Left lung (tissue), 10 donors: ENCODE data around the gene HTR4. TPM values are rescaled to one million over a fixed set of nuclear protein-coding genes. Genes with fewer than 3 reads are reported as not detected.
"Not testable (repeated sequence)": the region's sequence is repeated elsewhere in the genome, so short reads cannot be mapped to it uniquely, and the experiment has no call there.

Experiments used
- ATAC-seq: fragments of 200-7000 bp; cut with Tn5 transposase; one replicate; pipeline ENCODE4 v1.9.1; 2020; ENCODE audit warnings: moderate library complexity
- DNase-seq, 4 donors: peaks; one replicate each; pipeline ENCODE4 v3.0.0-alpha.2; 2013 to 2020
- H3K27ac ChIP-seq, 2 donors: fragments of 200-600 bp; sonication (generic) in 1 of 2; one replicate each; pipeline versions ENCODE4 v1.5.0 to v1.8.0; 2020 to 2021
- H3K27me3 ChIP-seq, 2 donors: fragments of 200-600 bp; sonication (generic) in 1 of 2; one replicate each; pipeline versions ENCODE4 v1.5.0 to v1.8.0; 2020 to 2021
- H3K36me3 ChIP-seq, 2 donors: fragments of 200-600 bp; sonication (generic) in 1 of 2; one replicate each; pipeline versions ENCODE4 v1.5.0 to v1.8.0; 2020 to 2021
- H3K4me1 ChIP-seq, 2 donors: fragments of 200-600 bp; one replicate each; pipeline ENCODE4 v1.8.0; 2021
- H3K4me3 ChIP-seq, 2 donors: fragments of 200-600 bp; sonication (generic) in 1 of 2; one replicate each; pipeline versions ENCODE4 v1.5.0 to v1.8.0; 2020 to 2021; ENCODE audit warnings: mild to moderate bottlenecking in 1 of 2
- H3K9me3 ChIP-seq, 2 donors: fragments of 200-600 bp; sonication (generic) in 1 of 2; one replicate each; pipeline versions ENCODE4 v1.5.0 to v1.8.0; 2020 to 2021
- CTCF ChIP-seq, 2 donors: fragments of 200-600 bp; sonication (generic) in 1 of 2; IDR thresholded peaks; one replicate each; pipeline versions ENCODE4 v1.5.0 to v1.8.0; 2021; ENCODE audit warnings: antibody characterized with exemption in 2 of 2
- intact Hi-C, 2 donors: fragments of 100-400 bp; cut with DNase I; formaldehyde crosslinking; loops; one replicate each; pipeline versions ENCODE4 v1.11.2 to v1.14.2; 2022
- polyA plus RNA-seq, 6 donors: library from polyadenylated mRNA; unstranded; fragments of 120-200 nt; gene quantifications; one replicate each; pipeline ENCODE4 v1.2.1, GENCODE V29; 2013; ENCODE audit not compliant: insufficient read length in 6 of 6
- total RNA-seq, 2 donors: library from RNA; stranded (reverse); fragmentation: NEBNext Ultra II Directional; extraction: Animal tissue kit (Norgen Biotek cat#: 25700); gene quantifications; one replicate each; pipeline ENCODE4 v1.2.1, GENCODE V29; 2021
- donor health status: DM: no; HTN: yes; CAD: no.
- donor health status: DM: no; HTN: no; CAD: no.

HTR4 gene
- total and polyA plus RNA-seq, 8 donors: 0.38 to 1.5 (median 0.76) TPM; not detected in 2

GRCh38 chr5:148535190-148535589 lies 119.1 kb downstream of the HTR4 start:
- DNase-seq (no peak), ATAC-seq (no peak)
- H3K36me3 ChIP-seq: no peaks in the 10 kb centered on the region
- H3K4me1 ChIP-seq: no peaks in the 10 kb centered on the region
- no peak for TF ChIP-seq CTCF (IDR thresholded peaks at IDR 0.05)
- H3K4me3 ChIP-seq: no peak overlapping the region
- H3K9me3 ChIP-seq: peaks cover 0 to 13% of the 10 kb centered on the region in 2 donors
- H3K27me3 ChIP-seq: no peaks in the 10 kb centered on the region
- intact Hi-C loops: no loop called here
- H3K27ac ChIP-seq: no peak overlapping the region

GRCh38 chr5:148532969-148533670 lies 121.2 kb downstream of the HTR4 start:
- no peak for ATAC-seq
- H3K4me3 ChIP-seq: no peak overlapping the region
- TF ChIP-seq CTCF (IDR thresholded peaks at IDR 0.05): no peak
- no peak overlapping the region for H3K27ac ChIP-seq
- peaks cover 0 to 27% of the 10 kb centered on the region in 2 donors for H3K9me3 ChIP-seq
- H3K4me1 ChIP-seq: no peaks in the 10 kb centered on the region
- intact Hi-C loops: no loop called here
- no peaks in the 10 kb centered on the region for H3K36me3 ChIP-seq
- H3K27me3 ChIP-seq: no peaks in the 10 kb centered on the region
- no peak for DNase-seq

GRCh38 chr5:148529450-148529849 lies 124.9 kb downstream of the HTR4 start:
- H3K36me3 ChIP-seq, H3K4me1 ChIP-seq, H3K27ac ChIP-seq, DNase-seq, ATAC-seq, intact Hi-C loops, H3K4me3 ChIP-seq, H3K27me3 ChIP-seq: not testable (repeated sequence)
- peaks cover 0 to 20% of the 10 kb centered on the region in 2 donors for H3K9me3 ChIP-seq

GRCh38 chr5:148524721-148525120 lies 129.6 kb downstream of the HTR4 start:
- DNase-seq (no peak), ATAC-seq (no peak)
- Histone ChIP-seq H3K36me3 (no peaks in the 10 kb centered on the region), H3K27ac (no peak overlapping the region), H3K4me3 (no peak overlapping the region), H3K4me1 (no peaks in the 10 kb centered on the region), H3K27me3 (no peaks in the 10 kb centered on the region), H3K9me3 (peaks cover 0 to 9% of the 10 kb centered on the region in 2 donors)
- intact Hi-C loops: no loop called here
- TF ChIP-seq CTCF (IDR thresholded peaks at IDR 0.05): no peak

- intact Hi-C loops: no loop called here
- H3K4me1 ChIP-seq: no peaks in the 10 kb centered on the region
- DNase-seq (no peak), ATAC-seq (no peak)
- H3K27me3 ChIP-seq: no peaks in the 10 kb centered on the region
- TF ChIP-seq CTCF (IDR thresholded peaks at IDR 0.05): no peak
- H3K4me3 ChIP-seq: no peak overlapping the region
- no peak overlapping the region for H3K27ac ChIP-seq
- no peaks in the 10 kb centered on the region for H3K36me3 ChIP-seq
- H3K9me3 ChIP-seq: no peaks in the 10 kb centered on the region
Observed at GRCh38 chr5:148523139-148523538, 131.2 kb downstream of the HTR4 start.

GRCh38 chr5:148515460-148515859 lies 138.9 kb downstream of the HTR4 start:
- intact Hi-C loops: no loop called here
- TF ChIP-seq CTCF (IDR thresholded peaks at IDR 0.05): no peak
- DNase-seq (no peak), ATAC-seq (no peak)
- no peaks in the 10 kb centered on the region for H3K4me1 ChIP-seq
- no peaks in the 10 kb centered on the region for H3K36me3 ChIP-seq
- no peak overlapping the region for H3K27ac ChIP-seq
- no peaks in the 10 kb centered on the region for H3K27me3 ChIP-seq
- peaks cover 0 to 12% of the 10 kb centered on the region in 2 donors for H3K9me3 ChIP-seq
- no peak overlapping the region for H3K4me3 ChIP-seq
